IPS-15b (cell line): ENCODE results near the gene CRIM1.

Source experiments
- H3K27me3 ChIP-seq: one replicate; pipeline ENCODE4 v1.6.1; 2013; ENCODE audit warnings: low read length; ENCODE audit not compliant: control insufficient read depth, insufficient read depth
- H3K36me3 ChIP-seq: one replicate; pipeline ENCODE4 v1.6.1; 2013; ENCODE audit warnings: low read length; ENCODE audit not compliant: control insufficient read depth, insufficient read depth
- H3K4me1 ChIP-seq: one replicate; pipeline ENCODE4 v1.6.1; 2013; ENCODE audit warnings: mild to moderate bottlenecking, low read length; ENCODE audit not compliant: control insufficient read depth, insufficient read depth
- H3K4me3 ChIP-seq: one replicate; pipeline ENCODE4 v1.5.1; 2013; ENCODE audit warnings: low read depth, low read length
- H3K9ac ChIP-seq: one replicate; pipeline ENCODE4 v1.6.1; 2013; ENCODE audit warnings: low read depth, mild to moderate bottlenecking, low read length
- H3K9me3 ChIP-seq: one replicate; pipeline ENCODE4 v1.6.1; 2013; ENCODE audit warnings: mild to moderate bottlenecking, low read length; ENCODE audit not compliant: control insufficient read depth, insufficient read depth

The CRIM1 gene

DNA sequence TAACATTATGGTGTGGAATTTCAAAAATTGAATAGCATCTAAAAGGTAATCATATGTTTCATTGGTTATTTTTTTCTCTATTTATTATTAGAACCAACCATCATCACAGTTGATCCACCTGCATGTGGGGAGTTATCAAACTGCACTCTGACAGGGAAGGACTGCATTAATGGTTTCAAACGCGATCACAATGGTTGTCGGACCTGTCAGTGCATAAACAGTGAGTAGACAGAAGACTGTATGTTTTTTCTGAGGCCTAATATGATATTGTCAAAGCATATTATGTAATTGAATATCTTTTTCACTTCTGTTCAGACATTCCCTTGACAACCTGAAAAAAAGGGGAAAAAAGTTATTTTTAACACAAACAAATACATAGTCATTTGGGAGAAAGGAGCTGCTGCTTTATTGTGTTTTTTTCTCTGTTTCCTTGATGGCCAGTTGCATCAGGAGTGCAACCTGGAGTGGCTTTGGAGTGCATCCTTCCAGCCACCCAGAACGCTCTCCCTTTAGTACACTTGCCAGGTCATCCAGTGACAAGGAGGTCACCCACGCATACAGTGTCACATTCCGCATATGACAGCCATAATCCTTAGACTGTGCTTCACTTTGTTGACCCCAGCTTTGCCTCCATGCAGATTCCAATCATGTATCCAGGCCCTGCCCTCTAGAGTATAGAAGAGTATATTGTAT, 143.7 kb downstream of the CRIM1 start:
- H3K4me1 ChIP-seq = no peaks in the 10 kb centered on the region
- no peaks in the 10 kb centered on the region for H3K9me3 ChIP-seq
- H3K27me3 ChIP-seq = no peaks in the 10 kb centered on the region
- no peak overlapping the region for H3K9ac ChIP-seq
- H3K36me3 ChIP-seq = peaks cover 9% of the 10 kb centered on the region
- H3K4me3 ChIP-seq = no peak overlapping the region

DNA sequence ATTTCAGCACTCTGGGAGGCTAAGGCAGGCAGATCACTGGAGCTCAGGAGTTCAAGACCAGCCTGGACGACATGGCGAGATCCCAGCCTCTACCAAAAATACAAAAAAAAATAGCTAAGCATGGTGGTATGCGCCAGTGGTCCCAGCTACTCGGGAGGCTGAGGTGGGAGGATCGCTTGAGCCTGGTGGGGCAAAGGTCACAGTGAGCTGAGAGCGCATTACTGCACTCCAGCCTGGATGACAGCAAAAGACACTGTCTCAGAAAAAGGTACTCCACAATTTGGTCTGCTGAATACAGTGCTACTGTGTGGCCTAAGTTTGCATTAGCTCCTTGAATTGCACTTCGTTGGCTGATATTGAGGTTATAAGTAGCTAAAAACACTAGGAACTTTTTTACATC, 144.5 kb downstream of the CRIM1 start:
- no peak overlapping the region for H3K4me3 ChIP-seq
- no peaks in the 10 kb centered on the region for H3K27me3 ChIP-seq
- no peaks in the 10 kb centered on the region for H3K4me1 ChIP-seq
- H3K36me3 ChIP-seq = peaks cover 9% of the 10 kb centered on the region
- no peaks in the 10 kb centered on the region for H3K9me3 ChIP-seq
- H3K9ac ChIP-seq = no peak overlapping the region

DNA sequence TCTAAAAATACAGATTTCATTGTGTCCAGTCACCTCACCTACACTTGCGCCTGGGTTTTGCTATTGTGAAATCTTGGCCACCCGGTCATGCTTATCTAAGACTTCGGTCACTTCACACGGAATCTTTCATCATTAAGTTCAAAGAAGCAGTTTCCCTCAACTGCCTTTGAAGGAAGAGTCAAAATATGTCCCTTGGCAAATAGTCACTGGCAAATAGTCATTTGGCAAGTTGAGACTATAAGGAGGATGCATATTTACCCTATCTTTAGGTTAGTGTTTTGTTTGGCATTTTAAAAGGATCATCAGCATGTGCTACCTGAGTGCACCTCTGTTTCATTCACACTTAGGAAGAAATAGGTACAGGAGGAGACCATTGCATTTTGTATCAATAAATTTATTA, 146.5 kb downstream of the CRIM1 start:
- H3K36me3 ChIP-seq = peaks cover 9% of the 10 kb centered on the region
- no peaks in the 10 kb centered on the region for H3K9me3 ChIP-seq
- H3K9ac ChIP-seq = no peak overlapping the region
- no peaks in the 10 kb centered on the region for H3K4me1 ChIP-seq
- no peaks in the 10 kb centered on the region for H3K27me3 ChIP-seq
- H3K4me3 ChIP-seq = no peak overlapping the region

DNA sequence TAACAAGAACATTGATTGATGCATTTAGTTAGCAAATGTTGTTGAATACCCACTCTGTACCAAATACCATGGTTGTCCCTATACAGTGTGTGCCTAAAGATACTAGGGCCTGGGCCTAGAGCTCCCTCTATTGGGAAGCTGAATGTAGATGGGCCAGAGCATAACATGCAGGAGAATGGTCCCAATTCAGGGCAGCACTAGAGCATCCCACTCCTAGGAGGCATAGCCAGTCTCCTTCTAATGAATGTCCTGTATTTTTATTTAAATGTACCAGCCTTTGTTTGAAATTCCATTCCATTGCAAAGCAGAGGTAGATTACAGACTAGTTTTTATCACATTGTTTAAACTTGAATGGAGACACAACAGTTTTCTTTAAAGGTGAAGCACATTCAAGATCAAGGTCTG, 151.8 kb downstream of the CRIM1 start:
- H3K9me3 ChIP-seq = no peaks in the 10 kb centered on the region
- H3K4me3 ChIP-seq = no peak overlapping the region
- peaks cover 4% of the 10 kb centered on the region for H3K4me1 ChIP-seq
- H3K27me3 ChIP-seq = no peaks in the 10 kb centered on the region
- no peak overlapping the region for H3K9ac ChIP-seq
- no peaks in the 10 kb centered on the region for H3K36me3 ChIP-seq

DNA sequence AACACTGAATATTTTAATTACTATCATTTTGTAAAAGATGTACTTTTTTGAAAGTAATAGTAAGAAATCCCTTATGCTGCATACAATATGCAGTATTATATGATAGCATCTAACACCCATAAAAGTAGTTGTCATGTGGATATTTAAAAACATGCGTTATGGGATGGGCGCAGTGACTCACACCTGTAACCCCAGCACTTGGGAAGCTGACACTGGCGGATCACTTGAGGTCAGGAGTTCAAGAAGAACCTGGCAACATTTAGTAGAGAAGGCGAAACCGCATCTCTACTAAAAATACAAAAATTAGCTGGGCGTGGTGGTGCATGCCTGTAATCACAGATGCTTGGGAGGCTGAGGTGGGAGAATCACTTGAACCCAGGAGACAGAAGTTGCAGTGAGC, 153.5 kb downstream of the CRIM1 start:
- Histone ChIP-seq H3K27me3 (no peaks in the 10 kb centered on the region), H3K4me3 (no peak overlapping the region), H3K36me3 (peaks cover 4% of the 10 kb centered on the region)

DNA sequence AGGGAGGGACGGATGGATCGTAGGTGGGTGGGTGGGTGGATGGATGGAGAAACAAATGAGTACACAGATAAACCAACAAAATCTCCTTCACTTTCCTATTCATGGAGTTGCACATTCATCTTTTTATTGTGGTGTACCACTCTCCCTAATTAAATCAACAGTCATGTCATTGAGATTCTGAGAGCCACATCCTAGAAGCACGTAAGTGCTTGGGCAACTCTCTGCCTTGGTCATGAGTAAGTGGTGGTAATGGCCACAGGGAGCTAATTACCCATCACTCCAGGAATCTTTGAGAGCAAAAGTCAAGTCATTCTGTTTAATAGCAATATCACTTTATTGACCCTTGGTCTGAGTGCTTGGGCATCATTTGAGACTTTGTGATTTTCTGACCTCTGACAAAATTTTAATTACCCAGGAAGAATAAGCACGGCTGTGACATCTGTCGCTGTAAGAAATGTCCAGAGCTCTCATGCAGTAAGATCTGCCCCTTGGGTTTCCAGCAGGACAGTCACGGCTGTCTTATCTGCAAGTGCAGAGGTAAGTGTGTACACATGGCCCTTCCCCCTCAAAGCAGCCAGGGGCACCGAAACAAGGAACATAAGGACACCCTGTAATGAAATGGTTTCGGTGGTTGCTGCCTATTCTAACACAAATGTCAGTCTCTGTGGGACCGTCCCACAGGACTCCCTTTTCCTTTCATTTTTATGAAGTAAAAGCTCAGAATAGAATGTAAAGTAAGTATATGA, 156.5 kb downstream of the CRIM1 start:
- Histone ChIP-seq H3K9ac (no peak overlapping the region), H3K4me1 (peaks cover 4% of the 10 kb centered on the region), H3K36me3 (peaks cover 10% of the 10 kb centered on the region), H3K27me3 (no peaks in the 10 kb centered on the region), H3K9me3 (no peaks in the 10 kb centered on the region), H3K4me3 (no peak overlapping the region)

More for the DNA sequence above, 153.5 kb downstream of the CRIM1 start:
- Histone ChIP-seq H3K9me3 (no peaks in the 10 kb centered on the region), H3K9ac (no peak overlapping the region), H3K4me1 (peaks cover 4% of the 10 kb centered on the region)

DNA sequence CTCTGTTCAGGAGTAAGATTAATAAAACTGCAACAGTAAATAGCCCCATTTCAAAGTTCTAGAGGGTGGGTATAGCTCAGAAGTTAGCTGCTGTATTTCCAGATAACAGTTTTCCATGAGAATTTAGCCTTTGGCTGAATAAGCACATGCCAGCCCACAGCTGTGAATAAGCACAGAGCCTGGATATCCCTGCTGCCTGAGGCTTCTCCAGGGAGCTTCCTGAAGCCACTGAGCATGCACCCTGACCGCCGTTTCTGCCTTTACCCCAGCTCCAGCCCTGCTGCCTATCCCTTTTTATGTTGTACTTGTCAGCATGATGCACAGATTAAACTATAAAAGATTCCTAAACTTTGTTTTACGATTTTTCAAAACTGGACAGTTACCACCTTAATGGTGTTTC, 157.1 kb downstream of the CRIM1 start:
- Histone ChIP-seq H3K4me1 (peaks cover 4% of the 10 kb centered on the region), H3K9me3 (no peaks in the 10 kb centered on the region), H3K4me3 (no peak overlapping the region), H3K27me3 (no peaks in the 10 kb centered on the region), H3K9ac (no peak overlapping the region), H3K36me3 (peaks cover 16% of the 10 kb centered on the region)

DNA sequence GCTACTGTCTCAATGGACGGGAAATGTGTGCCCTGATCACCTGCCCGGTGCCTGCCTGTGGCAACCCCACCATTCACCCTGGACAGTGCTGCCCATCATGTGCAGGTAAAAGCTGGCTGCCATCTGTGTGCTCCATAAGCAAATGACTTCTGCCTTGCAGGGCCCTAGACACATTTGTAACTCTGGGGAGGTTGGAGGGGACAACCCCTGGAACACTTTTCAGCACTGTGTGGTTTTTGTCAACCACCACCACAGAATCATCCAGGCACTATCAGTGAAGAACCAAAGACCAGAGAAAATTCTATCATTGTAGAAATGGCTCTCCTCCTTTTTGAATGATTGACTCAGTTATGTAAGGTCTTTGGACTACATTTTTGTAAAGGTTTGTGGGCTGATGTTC, 158.1 kb downstream of the CRIM1 start:
- Histone ChIP-seq H3K9ac (no peak overlapping the region), H3K4me1 (no peaks in the 10 kb centered on the region), H3K4me3 (no peak overlapping the region), H3K9me3 (no peaks in the 10 kb centered on the region), H3K36me3 (peaks cover 16% of the 10 kb centered on the region), H3K27me3 (no peaks in the 10 kb centered on the region)

DNA sequence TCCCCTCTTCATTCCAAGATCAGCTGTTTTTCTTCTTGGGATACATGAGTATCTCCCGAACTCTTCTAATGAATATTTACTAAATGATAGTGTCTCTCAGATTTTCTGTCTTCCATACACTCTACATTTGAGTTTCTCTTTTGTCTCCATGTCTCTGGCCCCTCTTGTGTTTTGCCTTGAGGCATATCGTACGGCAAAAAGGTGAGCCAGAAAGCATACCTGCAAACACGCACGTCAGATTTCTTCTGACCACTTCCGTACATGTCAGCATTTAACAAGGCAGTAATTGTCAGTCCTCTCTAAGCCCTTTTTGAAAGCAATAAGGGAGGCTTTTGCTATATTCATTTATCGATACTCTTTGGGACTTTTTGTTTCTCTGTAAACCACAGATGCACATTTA, 160.0 kb downstream of the CRIM1 start:
- Histone ChIP-seq H3K36me3 (peaks cover 16% of the 10 kb centered on the region), H3K4me3 (no peak overlapping the region), H3K9ac (no peak overlapping the region), H3K9me3 (no peaks in the 10 kb centered on the region), H3K27me3 (no peaks in the 10 kb centered on the region), H3K4me1 (no peaks in the 10 kb centered on the region)

DNA sequence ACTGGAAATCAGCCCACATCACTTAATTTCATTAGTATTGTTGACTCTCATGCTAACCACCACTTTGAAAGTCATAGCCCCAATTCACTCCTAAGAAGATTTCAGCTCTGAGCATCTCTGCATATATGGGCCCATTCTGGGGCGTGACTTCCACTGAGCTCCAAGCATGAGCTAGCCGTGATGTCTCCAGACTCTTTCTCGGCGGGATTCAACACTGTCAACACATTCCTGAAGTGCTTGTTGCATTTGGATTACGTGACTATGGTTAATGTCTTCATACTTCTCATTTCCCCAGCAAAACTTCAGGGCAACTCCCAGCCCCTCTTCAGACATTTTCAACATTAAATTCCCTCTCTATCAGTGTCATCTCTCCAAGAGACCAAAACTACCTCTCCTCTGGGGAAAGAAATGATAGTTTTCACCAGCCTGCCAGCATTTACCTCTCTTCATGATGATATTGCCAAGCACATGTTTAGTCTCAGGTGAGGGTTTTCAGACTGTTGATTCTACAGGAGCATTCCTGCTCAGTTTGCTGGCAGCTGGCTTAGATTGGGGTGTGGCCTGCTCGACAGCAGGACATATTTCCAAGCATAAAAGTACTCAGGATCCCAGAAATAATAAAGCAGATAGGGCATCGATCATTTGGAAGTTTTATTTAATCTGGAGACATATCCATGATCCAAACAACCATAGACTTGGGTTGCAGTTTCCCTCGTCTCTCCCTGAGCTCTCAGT, 160.7 kb downstream of the CRIM1 start:
- H3K36me3 ChIP-seq = peaks cover 16% of the 10 kb centered on the region
- H3K4me1 ChIP-seq = no peaks in the 10 kb centered on the region
- no peaks in the 10 kb centered on the region for H3K27me3 ChIP-seq
- no peaks in the 10 kb centered on the region for H3K9me3 ChIP-seq
- H3K9ac ChIP-seq = no peak overlapping the region
- no peak overlapping the region for H3K4me3 ChIP-seq

DNA sequence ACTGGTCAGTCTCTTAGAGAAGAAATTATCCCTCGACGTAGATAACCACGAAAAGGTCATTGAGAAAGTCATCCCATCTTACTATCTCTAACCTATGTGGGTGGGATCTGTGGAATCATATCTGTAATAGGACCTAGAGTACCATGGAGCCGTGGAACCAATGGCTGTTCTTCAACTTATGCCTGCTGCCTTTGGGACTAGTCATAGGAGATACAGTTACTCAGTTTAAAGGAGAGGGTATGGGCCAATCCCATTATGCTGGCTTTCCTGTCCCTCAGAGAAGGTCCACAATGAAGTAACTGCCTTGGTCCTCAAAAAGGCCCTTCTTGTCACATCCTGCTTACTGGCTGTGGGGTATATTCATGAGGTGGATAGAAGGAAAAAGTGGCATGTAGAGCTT, 164.9 kb downstream of the CRIM1 start:
- H3K27me3 ChIP-seq = no peaks in the 10 kb centered on the region
- no peak overlapping the region for H3K4me3 ChIP-seq
- H3K9me3 ChIP-seq = no peaks in the 10 kb centered on the region
- no peaks in the 10 kb centered on the region for H3K4me1 ChIP-seq
- H3K9ac ChIP-seq = no peak overlapping the region
- peaks cover 18% of the 10 kb centered on the region for H3K36me3 ChIP-seq

DNA sequence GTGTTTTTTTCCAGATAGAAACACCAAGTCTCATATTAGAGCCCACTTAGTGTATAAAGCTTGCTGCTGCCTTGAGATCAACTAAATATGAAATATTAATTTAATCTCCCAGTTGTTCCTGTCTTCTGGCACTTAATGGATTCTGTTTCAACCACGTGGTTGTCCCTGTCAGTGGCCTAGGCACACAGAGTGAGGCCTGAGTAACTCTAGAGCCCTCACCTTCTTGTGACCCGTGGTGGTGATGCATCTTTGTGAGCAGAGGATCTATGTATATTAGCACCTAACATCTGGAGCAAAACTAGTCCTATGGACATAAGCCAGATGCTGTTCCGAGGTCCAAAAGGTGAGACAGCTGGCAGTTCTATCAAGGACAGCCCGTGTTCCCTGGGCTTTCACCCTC, 167.6 kb downstream of the CRIM1 start:
- no peaks in the 10 kb centered on the region for H3K27me3 ChIP-seq
- no peak overlapping the region for H3K9ac ChIP-seq
- H3K4me1 ChIP-seq = no peaks in the 10 kb centered on the region
- peaks cover 6% of the 10 kb centered on the region for H3K36me3 ChIP-seq
- no peaks in the 10 kb centered on the region for H3K9me3 ChIP-seq
- no peak overlapping the region for H3K4me3 ChIP-seq
